H9 (cell line): ENCODE measurements around the gene USP20. TPM values are rescaled to one million over a fixed set of nuclear protein-coding genes. Genes with fewer than 3 reads are reported as not detected.

Source experiments
- DNase-seq: peaks from one replicate; pipeline ENCODE4 v3.0.0-alpha.2; 2017
- H2AFZ ChIP-seq: one replicate; pipeline ENCODE4 v1.6.1; 2013; ENCODE audit warnings: mild to moderate bottlenecking, low read length, control low read depth, moderate library complexity
- H2AK5ac ChIP-seq: 2 replicates; pipeline ENCODE4 v1.6.1; 2013; ENCODE audit warnings: low read length, control low read depth, mixed read lengths; ENCODE audit not compliant: insufficient read length
- H2BK120ac ChIP-seq: one replicate; pipeline ENCODE4 v1.6.1; 2013; ENCODE audit warnings: low read depth, mild to moderate bottlenecking, low read length, control low read depth, inconsistent platforms; ENCODE audit not compliant: poor library complexity, severe bottlenecking
- H2BK12ac ChIP-seq: 2 replicates; pipeline ENCODE4 v1.6.1; 2013; ENCODE audit warnings: low read length, control low read depth, mixed read lengths, low read depth; ENCODE audit not compliant: insufficient read length
- H2BK15ac ChIP-seq: 2 replicates; pipeline ENCODE4 v1.6.1; 2013; ENCODE audit warnings: low read depth, low read length, control low read depth
- H2BK20ac ChIP-seq: one replicate; pipeline ENCODE4 v1.6.1; 2013; ENCODE audit warnings: low read depth, mild to moderate bottlenecking, low read length, control low read depth, inconsistent platforms; ENCODE audit not compliant: poor library complexity, severe bottlenecking
- H2BK5ac ChIP-seq: 2 replicates; pipeline ENCODE4 v1.6.1; 2013; ENCODE audit warnings: low read length, control low read depth, mixed read lengths; ENCODE audit not compliant: insufficient read length
- H3K14ac ChIP-seq: 2 replicates; pipeline ENCODE4 v1.6.1; 2013; ENCODE audit warnings: low read length, control low read depth; ENCODE audit not compliant: insufficient read depth
- H3K18ac ChIP-seq: 2 replicates; pipeline ENCODE4 v1.6.1; 2013; ENCODE audit warnings: low read depth, mild to moderate bottlenecking, mixed read lengths, low read length, control low read depth; ENCODE audit not compliant: insufficient read length
- H3K23ac ChIP-seq: 2 replicates; pipeline ENCODE4 v1.6.1; 2013; ENCODE audit warnings: low read length, control low read depth, mixed read lengths, low read depth; ENCODE audit not compliant: insufficient read length
- H3K23me2 ChIP-seq: 2 replicates; pipeline ENCODE4 v1.6.1; 2013; ENCODE audit warnings: low read depth, mild to moderate bottlenecking, mixed read lengths, low read length, control low read depth; ENCODE audit not compliant: insufficient read length, poor library complexity, severe bottlenecking
- H3K27ac ChIP-seq: 2 replicates; pipeline ENCODE4 v1.5.1; 2013; ENCODE audit warnings: low read length, control low read depth, mixed read lengths, low read depth; ENCODE audit not compliant: insufficient read length
- H3K27me3 ChIP-seq: 2 replicates; pipeline ENCODE4 v1.6.1; 2013; ENCODE audit warnings: low read length, control low read depth, inconsistent platforms; ENCODE audit not compliant: insufficient read depth
- H3K4ac ChIP-seq: 2 replicates; pipeline ENCODE4 v1.6.1; 2013; ENCODE audit warnings: low read depth, mild to moderate bottlenecking, control low read depth, inconsistent platforms, low read length, moderate library complexity
- H3K4me1 ChIP-seq: 2 replicates; pipeline ENCODE4 v1.6.1; 2013; ENCODE audit warnings: low read length, control low read depth, inconsistent platforms; ENCODE audit not compliant: insufficient read depth
- H3K4me2 ChIP-seq: 2 replicates; pipeline ENCODE4 v1.6.1; 2013; ENCODE audit warnings: low read length, control low read depth, mixed read lengths; ENCODE audit not compliant: insufficient read length, insufficient read depth
- H3K56ac ChIP-seq: 2 replicates; pipeline ENCODE4 v1.6.1; 2013; ENCODE audit warnings: low read depth, mild to moderate bottlenecking, mixed read lengths, low read length, control low read depth; ENCODE audit not compliant: insufficient read length
- H3K79me1 ChIP-seq: 2 replicates; pipeline ENCODE4 v1.6.1; 2013; ENCODE audit warnings: low read depth, mild to moderate bottlenecking, moderate library complexity, low read length, control low read depth, inconsistent platforms; ENCODE audit not compliant: insufficient read depth, poor library complexity, severe bottlenecking
- H3K79me2 ChIP-seq: 2 replicates; pipeline ENCODE4 v1.6.1; 2013; ENCODE audit warnings: low read length, control low read depth, inconsistent platforms; ENCODE audit not compliant: insufficient read depth
- H3K9ac ChIP-seq: 2 replicates; pipeline ENCODE4 v1.6.1; 2013; ENCODE audit warnings: low read length, control low read depth, mixed read lengths; ENCODE audit not compliant: insufficient read length; ENCODE audit errors: extremely low read depth
- H3K9me3 ChIP-seq: one replicate; pipeline ENCODE4 v1.6.1; 2013; ENCODE audit warnings: low read depth, low read length, inconsistent platforms; ENCODE audit not compliant: control insufficient read depth
- H3T11ph ChIP-seq: one replicate; pipeline ENCODE4 v1.6.1; 2013; ENCODE audit warnings: mild to moderate bottlenecking, low read length, control low read depth, inconsistent platforms
- H4K20me1 ChIP-seq: one replicate; pipeline ENCODE4 v1.6.1; 2013; ENCODE audit not compliant: control insufficient read depth, insufficient read length, insufficient read depth
- H4K5ac ChIP-seq: 2 replicates; pipeline ENCODE4 v1.6.1; 2013; ENCODE audit warnings: low read depth, mild to moderate bottlenecking, mixed read lengths, low read length, control low read depth; ENCODE audit not compliant: insufficient read length
- H4K8ac ChIP-seq: replicated peaks from 2 replicates; pipeline ENCODE4 v1.6.1; 2013; ENCODE audit warnings: low read length, control low read depth, mixed read lengths, low read depth; ENCODE audit not compliant: insufficient read length
- H4K91ac ChIP-seq: 2 replicates; pipeline ENCODE4 v1.6.1; 2013; ENCODE audit warnings: low read depth, mild to moderate bottlenecking, moderate library complexity, mixed read lengths, low read length, control low read depth; ENCODE audit not compliant: insufficient read length
- H3K27ac Mint-ChIP-seq, 3 experiments: 2 replicates in 2 of 3; 3 replicates in 1 of 3; pipeline ENCODE4 v1.8.0; 2020 to 2021; ENCODE audit warnings: mixed read lengths in 3 of 3, mild to moderate bottlenecking in 1 of 3, moderate library complexity in 1 of 3
- H3K27me3 Mint-ChIP-seq: 2 replicates; pipeline ENCODE4 v1.8.0; 2021; ENCODE audit warnings: low read depth, mild to moderate bottlenecking, moderate library complexity, mixed read lengths
- H3K36me3 Mint-ChIP-seq, 3 experiments: 2 replicates in 2 of 3; 3 replicates in 1 of 3; pipeline ENCODE4 v1.8.0; 2020 to 2021; ENCODE audit warnings: low read depth in 3 of 3, mixed read lengths in 3 of 3; ENCODE audit not compliant: insufficient read depth in 1 of 3
- H3K4me1 Mint-ChIP-seq, 2 experiments: 2 replicates each; pipeline ENCODE4 v1.8.0; 2020; ENCODE audit warnings: mixed read lengths in 2 of 2
- H3K4me3 Mint-ChIP-seq, 2 experiments: 2 replicates in 1 of 2; 3 replicates in 1 of 2; pipeline ENCODE4 v1.8.0; 2020 to 2021; ENCODE audit warnings: mild to moderate bottlenecking in 2 of 2, mixed read lengths in 2 of 2, moderate library complexity in 1 of 2
- H3K9me3 Mint-ChIP-seq, 2 experiments: 2 replicates in 1 of 2; 3 replicates in 1 of 2; pipeline ENCODE4 v1.8.0; 2020; ENCODE audit warnings: mild to moderate bottlenecking in 2 of 2, mixed read lengths in 2 of 2, moderate library complexity in 1 of 2
- CTCF ChIP-seq: fragments of 200-600 bp; sonication (generic); conservative IDR thresholded peaks from 3 replicates; pipeline ENCODE4 v1.8.0; 2021; ENCODE audit warnings: antibody characterized with exemption, mild to moderate bottlenecking
- WGBS: extraction: QIAGEN DNeasy Blood & Tissue Kit; methylation state at CpG from one replicate; pipeline ENCODE4 v1.1.7; 2013; ENCODE audit warnings: missing lambda C conversion rate, low lambda C conversion rate, mixed read lengths; ENCODE audit not compliant: insufficient read length; ENCODE audit errors: extremely low coverage; 5-methylcytosine and 5-hydroxymethylcytosine counted together
- total RNA-seq: library from RNA; stranded (reverse); gene quantifications from 2 replicates; pipeline ENCODE4 v1.2.1, GENCODE V29; 2021

Gene USP20
- total RNA-seq, 1 experiment from 2014 or later = 20.9 TPM

- no peaks in the 10 kb centered on the region for H3K4me1 ChIP-seq
- no peaks in the 10 kb centered on the region for H3K27me3 ChIP-seq
- no peaks in the 10 kb centered on the region for H3K9me3 ChIP-seq
- H3K4me2 ChIP-seq = no peak overlapping the region
- DNase-seq = peak; percentile 20
- no peaks in the 10 kb centered on the region for H3K27me3 Mint-ChIP-seq
- no peaks in the 10 kb centered on the region for H3K9me3 Mint-ChIP-seq
- H2BK12ac ChIP-seq = no peak overlapping the region
- H3K23ac ChIP-seq = no peak overlapping the region
- no peaks in the 10 kb centered on the region for H4K20me1 ChIP-seq
- H2BK5ac ChIP-seq = no peak overlapping the region
- no peak overlapping the region for H3K9ac ChIP-seq
- H2AK5ac ChIP-seq = no peak overlapping the region
- WGBS = no CpG with 5 or more reads among the region's 14 CpGs
- no peak overlapping the region for H2BK20ac ChIP-seq
- no peak overlapping the region for H2AFZ ChIP-seq
- peak overlapping the region; percentile 72 to 89 (median 82); a peak in 5 of 7 replicates for H3K27ac Mint-ChIP-seq
- H3K36me3 Mint-ChIP-seq = peaks cover 10 to 37% (median 30%) of the 10 kb centered on the region in 3 experiments; a peak in 6 of 7 replicates
- no peaks in the 10 kb centered on the region for H3K79me1 ChIP-seq
- H3K56ac ChIP-seq = no peak overlapping the region
- no peak overlapping the region for H2BK15ac ChIP-seq
- TF ChIP-seq CTCF = no peak
- H3K18ac ChIP-seq = no peak overlapping the region
- H3K27ac ChIP-seq = no peak overlapping the region
- H3K4ac ChIP-seq = no peak overlapping the region
- no peak overlapping the region for H3K14ac ChIP-seq
- no peak overlapping the region for H3T11ph ChIP-seq
- H4K8ac ChIP-seq = no peak overlapping the region
- no peak overlapping the region for H4K5ac ChIP-seq
- no peak overlapping the region; a peak in 1 of 5 replicates for H3K4me3 Mint-ChIP-seq
- no peaks in the 10 kb centered on the region for H3K79me2 ChIP-seq
- H3K4me1 Mint-ChIP-seq = no peaks in the 10 kb centered on the region
- no peak overlapping the region for H2BK120ac ChIP-seq
- H4K91ac ChIP-seq = no peak overlapping the region
- no peaks in the 10 kb centered on the region for H3K23me2 ChIP-seq
Measured at GRCh38 chr9:129865668-129866320, 30.5 kb downstream of the USP20 start.
